Karpas-422 (cell line): ENCODE data around the gene SLTM. TPM values are rescaled to one million over a fixed set of nuclear protein-coding genes. Genes with fewer than 3 reads are reported as not detected.
"Not testable (repeated sequence)": the region's sequence is repeated elsewhere in the genome, so short reads cannot be mapped to it uniquely, and the experiment has no call there.

ENCODE experiments used
- DNase-seq: peaks from one replicate; pipeline ENCODE4 v3.0.0-alpha.2; 2015
- H2AFZ ChIP-seq: fragments of 200-600 bp; sonication (generic); 2 replicates; pipeline ENCODE4 v1.6.1; 2014; ENCODE audit warnings: antibody characterized with exemption, low read length, mixed read lengths
- H3K27ac ChIP-seq: fragments of 200-600 bp; sonication (generic); 2 replicates; pipeline ENCODE4 v1.5.1; 2014; ENCODE audit warnings: mild to moderate bottlenecking, low read length, moderate library complexity
- H3K27me3 ChIP-seq: fragments of 200-600 bp; sonication (generic); 2 replicates; pipeline ENCODE4 v1.6.1; 2014; ENCODE audit warnings: low read length, mixed read lengths
- H3K36me3 ChIP-seq: fragments of 200-600 bp; sonication (generic); 2 replicates; pipeline ENCODE4 v1.6.1; 2014; ENCODE audit warnings: low read length, mixed read lengths; ENCODE audit not compliant: insufficient read depth
- H3K4me1 ChIP-seq: fragments of 200-600 bp; sonication (generic); 2 replicates; pipeline ENCODE4 v1.6.1; 2014; ENCODE audit warnings: mild to moderate bottlenecking, low read length, mixed read lengths
- H3K4me2 ChIP-seq: fragments of 200-600 bp; sonication (generic); 2 replicates; pipeline ENCODE4 v1.6.1; 2014; ENCODE audit warnings: low read length, low read depth, mild to moderate bottlenecking; ENCODE audit not compliant: poor library complexity, severe bottlenecking
- H3K4me3 ChIP-seq: fragments of 200-600 bp; sonication (generic); 2 replicates; pipeline ENCODE4 v1.5.1; 2014; ENCODE audit warnings: mild to moderate bottlenecking, antibody characterized with exemption, low read length, mixed read lengths
- H3K79me2 ChIP-seq: fragments of 200-600 bp; sonication (generic); 2 replicates; pipeline ENCODE4 v1.6.1; 2014; ENCODE audit warnings: mild to moderate bottlenecking, low read length, mixed read lengths
- H3K9ac ChIP-seq: fragments of 200-600 bp; sonication (generic); 2 replicates; pipeline ENCODE4 v1.6.0; 2014; ENCODE audit warnings: low read length
- H3K9me2 ChIP-seq: fragments of 200-600 bp; sonication (generic), shearing (Covaris generic); replicated peaks from 2 replicates; pipeline ENCODE4 v1.6.0; 2014; ENCODE audit warnings: mild to moderate bottlenecking, low read length, moderate library complexity; ENCODE audit not compliant: insufficient read depth
- H3K9me3 ChIP-seq: fragments of 300-700, 200-600 bp; sonication (generic); 2 replicates; pipeline ENCODE4 v1.6.1; 2014; ENCODE audit warnings: low read length, mixed read lengths
- H4K20me1 ChIP-seq: fragments of 200-600 bp; sonication (generic); 2 replicates; pipeline ENCODE4 v1.6.1; 2014; ENCODE audit warnings: mild to moderate bottlenecking, antibody characterized with exemption, low read length, low read depth; ENCODE audit not compliant: insufficient read depth
- total RNA-seq: library from RNA; depleted of rRNA; stranded (reverse); fragments of >200 nt; shearing (Covaris generic); gene quantifications from 2 replicates; pipeline ENCODE4 v1.2.3, GENCODE V29; 2014; ENCODE audit warnings: low replicate concordance

SLTM gene
- total RNA-seq, 1 experiment from 2014 or later: 119 TPM

GRCh38 chr15:58864602-58865424 lies 68.7 kb downstream of the SLTM start:
- Histone ChIP-seq H3K9ac (no peak overlapping the region), H2AFZ (no peak overlapping the region)

GRCh38 chr15:58862326-58862725 lies 71.2 kb downstream of the SLTM start:
- no peaks in the 10 kb centered on the region for H3K27me3 ChIP-seq
- no peak overlapping the region for H2AFZ ChIP-seq
- H3K4me3 ChIP-seq: no peak overlapping the region
- no peaks in the 10 kb centered on the region for H3K79me2 ChIP-seq
- no peak overlapping the region for H3K9ac ChIP-seq
- no peaks in the 10 kb centered on the region for H4K20me1 ChIP-seq
- no peaks in the 10 kb centered on the region for H3K9me2 ChIP-seq
- no peak overlapping the region for H3K4me2 ChIP-seq
- H3K36me3 ChIP-seq: no peaks in the 10 kb centered on the region
- H3K4me1 ChIP-seq: no peaks in the 10 kb centered on the region
- no peaks in the 10 kb centered on the region for H3K9me3 ChIP-seq
- no peak for DNase-seq
- no peak overlapping the region for H3K27ac ChIP-seq

More at GRCh38 chr15:58864602-58865424, 68.7 kb downstream of the SLTM start:
- no peak overlapping the region for H3K4me3 ChIP-seq
- H3K9me3 ChIP-seq: no peaks in the 10 kb centered on the region
- H3K27ac ChIP-seq: no peak overlapping the region
- DNase-seq: no peak
- no peak overlapping the region for H3K4me2 ChIP-seq
- no peaks in the 10 kb centered on the region for H4K20me1 ChIP-seq
- H3K9me2 ChIP-seq: no peaks in the 10 kb centered on the region
- H3K36me3 ChIP-seq: no peaks in the 10 kb centered on the region
- no peaks in the 10 kb centered on the region for H3K27me3 ChIP-seq
- H3K4me1 ChIP-seq: no peaks in the 10 kb centered on the region
- H3K79me2 ChIP-seq: no peaks in the 10 kb centered on the region

- H4K20me1 ChIP-seq, H3K27ac ChIP-seq: not testable (repeated sequence)
Measured at GRCh38 chr15:58856621-58857020, 76.9 kb downstream of the SLTM start.

GRCh38 chr15:58856086-58856485 lies 77.4 kb downstream of the SLTM start:
- no peak overlapping the region for H3K9ac ChIP-seq
- no peaks in the 10 kb centered on the region for H3K9me3 ChIP-seq
- H4K20me1 ChIP-seq: no peaks in the 10 kb centered on the region
- H3K27ac ChIP-seq: no peak overlapping the region
- no peak for DNase-seq
- H2AFZ ChIP-seq: no peak overlapping the region
- 0 out of 2 replicates have a peak, but pooled peaks cover 5% of the 10 kb centered on the region for H3K4me1 ChIP-seq
- H3K79me2 ChIP-seq: no peaks in the 10 kb centered on the region
- H3K9me2 ChIP-seq: no peaks in the 10 kb centered on the region
- H3K4me3 ChIP-seq: no peak overlapping the region
- H3K4me2 ChIP-seq: no peak overlapping the region
- H3K27me3 ChIP-seq: no peaks in the 10 kb centered on the region
- no peaks in the 10 kb centered on the region for H3K36me3 ChIP-seq

More at GRCh38 chr15:58856621-58857020, 76.9 kb downstream of the SLTM start:
- DNase-seq, H3K9me2 ChIP-seq, H3K9me3 ChIP-seq, H2AFZ ChIP-seq, H3K4me1 ChIP-seq, H3K27me3 ChIP-seq, H3K9ac ChIP-seq, H3K4me3 ChIP-seq, H3K79me2 ChIP-seq, H3K4me2 ChIP-seq, H3K36me3 ChIP-seq: not testable (repeated sequence)

- no peaks in the 10 kb centered on the region for H3K9me3 ChIP-seq
Measured at GRCh38 chr15:58854593-58854992, 78.9 kb downstream of the SLTM start.

GRCh38 chr15:58852347-58852746 lies 81.1 kb downstream of the SLTM start:
- Histone ChIP-seq H3K36me3 (no peaks in the 10 kb centered on the region), H3K27me3 (no peaks in the 10 kb centered on the region), H3K27ac (no peak overlapping the region), H3K9me2 (no peaks in the 10 kb centered on the region), H3K4me3 (no peak overlapping the region), H3K4me2 (no peak overlapping the region), H4K20me1 (no peaks in the 10 kb centered on the region), H3K9ac (no peak overlapping the region), H2AFZ (no peak overlapping the region), H3K4me1 (0 out of 2 replicates have a peak, but pooled peaks cover 5% of the 10 kb centered on the region), H3K9me3 (no peaks in the 10 kb centered on the region), H3K79me2 (no peaks in the 10 kb centered on the region)
- DNase-seq: peak; percentile 64

More at GRCh38 chr15:58854593-58854992, 78.9 kb downstream of the SLTM start:
- no peaks in the 10 kb centered on the region for H3K27me3 ChIP-seq
- H3K9ac ChIP-seq: no peak overlapping the region
- H4K20me1 ChIP-seq: no peaks in the 10 kb centered on the region
- no peaks in the 10 kb centered on the region for H3K79me2 ChIP-seq
- 0 out of 2 replicates have a peak, but pooled peaks cover 5% of the 10 kb centered on the region for H3K4me1 ChIP-seq
- no peaks in the 10 kb centered on the region for H3K9me2 ChIP-seq
- H3K27ac ChIP-seq: no peak overlapping the region
- no peak overlapping the region for H3K4me3 ChIP-seq
- no peaks in the 10 kb centered on the region for H3K36me3 ChIP-seq
- DNase-seq: no peak
- H2AFZ ChIP-seq: no peak overlapping the region
- no peak overlapping the region for H3K4me2 ChIP-seq

- H3K9me3 ChIP-seq, DNase-seq, H3K27me3 ChIP-seq, H3K9ac ChIP-seq, H2AFZ ChIP-seq, H3K9me2 ChIP-seq, H3K4me2 ChIP-seq, H3K4me3 ChIP-seq, H4K20me1 ChIP-seq, H3K79me2 ChIP-seq, H3K27ac ChIP-seq, H3K36me3 ChIP-seq: not testable (repeated sequence)
- peaks cover 11% of the 10 kb centered on the region for H3K4me1 ChIP-seq
Measured at GRCh38 chr15:58851205-58851604, 82.3 kb downstream of the SLTM start.

GRCh38 chr15:58842713-58843396 lies 90.6 kb downstream of the SLTM start:
- peaks cover 6% of the 10 kb centered on the region for H3K4me1 ChIP-seq
- no peaks in the 10 kb centered on the region for H4K20me1 ChIP-seq
- H3K27ac ChIP-seq: no peak overlapping the region
- no peaks in the 10 kb centered on the region for H3K27me3 ChIP-seq
- H2AFZ ChIP-seq: no peak overlapping the region
- no peaks in the 10 kb centered on the region for H3K36me3 ChIP-seq
- no peak overlapping the region for H3K9ac ChIP-seq
- H3K4me3 ChIP-seq: no peak overlapping the region
- H3K79me2 ChIP-seq: no peaks in the 10 kb centered on the region
- H3K4me2 ChIP-seq: no peak overlapping the region
- H3K9me2 ChIP-seq: no peaks in the 10 kb centered on the region
- no peaks in the 10 kb centered on the region for H3K9me3 ChIP-seq
- no peak for DNase-seq
